NCI-H128 (cell line): ENCODE data around the gene TTC27.
"Not testable (repeated sequence)": the region's sequence is repeated elsewhere in the genome, so short reads cannot be mapped to it uniquely, and the experiment has no call there.

ENCODE experiments used
- DNase-seq: peaks from one replicate; lab custom pipeline; 2025; ENCODE audit not compliant: unreplicated experiment; lab: John Stamatoyannopoulos, UW

TTC27 gene

GRCh38 chr2:32752952-32753351 is 125.1 kb downstream of the TTC27 start:
- no peak for DNase-seq

DNA sequence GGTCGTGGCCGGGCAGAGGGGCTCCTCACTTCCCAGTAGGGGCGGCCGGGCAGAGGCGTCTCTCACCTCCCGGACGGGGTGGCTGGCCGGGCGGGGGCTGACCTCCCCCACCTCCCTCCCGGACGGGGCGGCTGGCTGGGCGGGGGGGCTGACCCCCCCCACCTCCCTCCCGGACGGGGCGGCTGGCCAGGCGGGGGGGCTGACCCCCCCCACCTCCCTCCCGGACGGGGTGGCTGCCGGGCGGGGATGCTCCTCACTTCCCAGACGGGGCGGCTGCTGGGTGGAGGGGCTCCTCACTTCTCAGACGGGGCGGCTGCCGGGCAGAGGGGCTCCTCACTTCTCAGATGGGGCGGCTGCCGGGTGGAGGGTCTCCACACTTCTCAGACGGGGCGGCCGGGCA is 126.8 kb downstream of the TTC27 start:
- not testable (repeated sequence) for DNase-seq

- DNase-seq, result no peak
Measured at GRCh38 chr2:32755666-32756065, 127.8 kb downstream of the TTC27 start.

DNA sequence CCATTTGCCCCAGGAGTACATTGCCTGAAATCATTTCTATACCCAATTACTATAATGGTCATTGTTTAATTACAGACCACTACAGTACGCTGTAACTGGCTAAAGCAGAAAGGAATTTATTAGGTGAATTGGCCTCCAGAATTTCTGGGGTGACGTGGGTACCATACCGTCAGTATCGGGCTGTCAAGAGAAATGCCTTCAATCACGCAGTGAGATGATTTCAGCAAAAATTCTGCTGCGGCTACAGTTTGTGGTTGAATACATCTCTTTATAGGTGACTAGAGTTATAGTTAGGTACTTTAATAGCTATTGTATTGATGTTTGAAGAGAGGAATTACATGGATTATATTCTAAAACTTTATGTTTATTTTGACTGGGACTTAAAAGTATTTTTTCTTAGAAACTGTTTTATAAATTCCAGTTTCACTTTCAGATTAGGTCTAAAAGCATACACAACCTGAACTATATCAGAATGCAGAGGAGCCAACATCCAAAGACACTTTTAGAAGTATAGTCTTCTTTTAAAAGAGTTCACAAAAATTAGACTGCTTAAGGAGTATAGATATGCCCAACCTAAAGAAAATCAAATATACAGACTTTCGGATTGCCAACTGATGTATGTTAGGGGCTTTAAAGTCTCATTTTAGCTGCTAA is 128.4 kb downstream of the TTC27 start:
- no peak for DNase-seq

GRCh38 chr2:32758232-32758631 is 130.4 kb downstream of the TTC27 start:
- no peak for DNase-seq

GRCh38 chr2:32760628-32761027 is 132.8 kb downstream of the TTC27 start:
- no peak for DNase-seq

- no peak for DNase-seq
Measured at GRCh38 chr2:32768387-32769174, 140.7 kb downstream of the TTC27 start.

GRCh38 chr2:32770360-32770759 is 142.5 kb downstream of the TTC27 start:
- no peak for DNase-seq

- no peak for DNase-seq
Measured at GRCh38 chr2:32772638-32773447, 145.0 kb downstream of the TTC27 start.

- DNase-seq, result no peak
Measured at GRCh38 chr2:32773448-32773808, 145.6 kb downstream of the TTC27 start.

- no peak for DNase-seq
Measured at GRCh38 chr2:32775954-32776353, 148.1 kb downstream of the TTC27 start.

GRCh38 chr2:32777714-32778113 is 149.9 kb downstream of the TTC27 start:
- no peak for DNase-seq

DNA sequence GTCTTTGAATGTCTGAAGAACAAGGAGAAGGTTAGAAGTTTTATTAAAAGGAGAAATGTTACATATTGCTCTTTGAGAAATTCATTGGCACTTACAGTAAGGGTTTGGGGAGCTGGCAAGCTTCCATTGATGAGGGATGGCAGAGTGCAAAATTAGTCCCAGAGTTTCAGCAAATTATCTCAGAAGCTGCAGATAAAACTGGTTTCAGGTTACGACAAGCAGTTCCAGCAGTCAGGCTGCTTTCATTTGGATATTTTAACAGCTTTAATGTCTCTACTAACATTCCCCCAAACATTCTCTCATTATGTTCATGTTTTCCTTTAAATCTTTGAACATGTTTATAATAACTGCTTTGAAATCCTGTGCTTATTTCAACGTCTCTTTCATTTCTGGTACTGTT is 153.1 kb downstream of the TTC27 start:
- no peak for DNase-seq

GRCh38 chr2:32783469-32783868 is 155.6 kb downstream of the TTC27 start:
- no peak for DNase-seq

DNA sequence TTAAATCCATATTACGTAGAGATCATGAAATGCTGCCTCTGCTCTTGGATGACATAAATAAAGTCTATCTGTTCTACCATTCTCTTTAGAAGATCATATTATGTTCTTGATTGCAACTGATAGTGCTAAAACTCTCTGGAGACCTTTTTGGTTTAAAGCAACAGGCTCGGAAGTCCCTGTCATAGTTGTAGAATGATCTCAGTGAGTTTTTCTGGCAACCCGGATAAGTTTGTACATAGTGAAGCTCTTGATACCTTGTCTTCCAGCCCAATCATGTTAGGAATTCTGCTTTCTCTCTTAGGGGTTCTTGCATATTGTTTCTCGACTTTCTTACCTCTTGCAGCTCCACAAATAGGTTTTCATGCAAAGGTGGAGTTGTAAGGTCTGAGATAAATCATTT is 156.1 kb downstream of the TTC27 start:
- no peak for DNase-seq

DNA sequence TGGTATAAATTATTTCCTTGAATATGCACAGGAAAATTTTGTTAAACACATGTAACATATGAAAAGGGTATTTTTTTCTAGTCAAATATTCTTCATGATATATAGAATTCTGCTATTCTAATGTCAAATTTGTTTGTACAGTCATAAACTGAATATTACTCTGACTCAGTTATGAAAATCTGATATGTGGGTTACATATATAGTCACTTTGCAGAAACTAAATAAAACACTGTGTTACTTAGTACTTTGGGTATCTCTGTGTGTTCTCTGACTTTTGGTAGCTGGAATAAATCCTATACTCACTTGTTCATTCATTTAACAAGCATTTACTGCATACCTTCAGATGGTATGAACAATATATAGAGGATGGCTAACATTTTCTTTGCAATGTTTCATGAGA is 159.4 kb downstream of the TTC27 start:
- DNase-seq, result no peak

- DNase-seq, result no peak
Measured at GRCh38 chr2:32788114-32788513, 160.3 kb downstream of the TTC27 start.

- DNase-seq, result no peak
Measured at GRCh38 chr2:32792416-32792815, 164.6 kb downstream of the TTC27 start.

DNA sequence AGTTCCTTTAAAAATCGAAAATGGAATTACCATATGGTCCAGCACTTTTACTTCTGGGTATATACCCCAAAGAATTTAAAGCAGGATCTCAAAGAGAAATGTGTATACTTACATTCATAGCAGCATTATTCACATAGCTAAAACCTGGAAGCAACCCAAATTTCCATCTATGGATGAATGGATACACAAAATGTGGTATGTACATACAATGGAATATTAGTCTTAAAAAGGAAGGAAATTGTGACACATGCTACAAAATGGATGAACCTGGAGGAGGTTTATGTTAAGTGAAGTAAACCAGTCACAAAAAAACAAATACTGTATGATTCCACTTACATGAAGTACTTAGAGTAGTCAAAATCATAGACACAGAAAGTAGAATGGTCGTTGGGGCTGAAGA is 171.0 kb downstream of the TTC27 start:
- no peak for DNase-seq

- DNase-seq, result no peak
Measured at GRCh38 chr2:32801741-32802140, 173.9 kb downstream of the TTC27 start.

- DNase-seq, result no peak
Measured at GRCh38 chr2:32802877-32803276, 175.0 kb downstream of the TTC27 start.

- no peak for DNase-seq
Measured at GRCh38 chr2:32804205-32804604, 176.4 kb downstream of the TTC27 start.
